CD4-positive, alpha-beta T cell (primary cell): Measurements from ENCODE around the gene E2F8. TPM values are rescaled to one million over a fixed set of nuclear protein-coding genes. Genes with fewer than 3 reads are reported as not detected.

ENCODE experiments used
- ATAC-seq: fragments of 200-7000 bp; cut with Tn5 transposase; one replicate; pipeline ENCODE4 v1.10.0; 2022; ENCODE audit warnings: mild to moderate bottlenecking; ENCODE audit not compliant: poor library complexity
- CTCF ChIA-PET: fragments of 350-600 bp; sonication (Branson Sonifier 250); formaldehyde crosslinking; loops from one replicate; lab custom pipeline; 2021; ENCODE audit warnings: antibody characterized with exemption, inconsistent platforms; lab: Charles Lee
- POLR2A ChIA-PET: fragments of 350-600 bp; sonication (Branson Sonifier 250); formaldehyde crosslinking; loops from one replicate; lab custom pipeline; 2021; ENCODE audit warnings: antibody characterized with exemption, inconsistent platforms; lab: Charles Lee
- DNase-seq, 14 experiments: peaks; one replicate each; pipeline ENCODE4 v3.0.0-alpha.2; 2013 to 2020; ENCODE audit warnings: mixed read lengths in 2 of 14
- H3K27ac ChIP-seq, 2 donors: one replicate each; pipeline versions ENCODE4 v1.5.1 to v1.7.0; 2013; ENCODE audit warnings: low read length in 2 of 2, low read depth in 1 of 2, mild to moderate bottlenecking in 1 of 2
- H3K27me3 ChIP-seq, 2 experiments: 1 replicate in 1 of 2; 2 replicates in 1 of 2; pipeline versions ENCODE4 v1.6.1 to v1.7.0; 2013; ENCODE audit warnings: low read length in 2 of 2, control low read depth in 1 of 2, mild to moderate bottlenecking in 1 of 2, moderate library complexity in 1 of 2; ENCODE audit not compliant: insufficient read depth in 2 of 2, control insufficient read depth in 1 of 2
- H3K36me3 ChIP-seq: one replicate; pipeline ENCODE4 v1.6.1; 2013; ENCODE audit warnings: low read length, control low read depth; ENCODE audit not compliant: insufficient read depth
- H3K4me1 ChIP-seq: one replicate; pipeline ENCODE4 v1.6.1; 2013; ENCODE audit warnings: low read length, control low read depth; ENCODE audit not compliant: insufficient read depth
- H3K4me3 ChIP-seq: one replicate; pipeline ENCODE4 v1.5.1; 2013; ENCODE audit warnings: mild to moderate bottlenecking, low read length, moderate library complexity
- H3K9me3 ChIP-seq, 2 experiments: 1 replicate in 1 of 2; 2 replicates in 1 of 2; pipeline versions ENCODE4 v1.6.1 to v1.7.0; 2013; ENCODE audit warnings: low read length in 2 of 2, mild to moderate bottlenecking in 2 of 2, control low read depth in 1 of 2, moderate library complexity in 1 of 2; ENCODE audit not compliant: control insufficient read depth in 1 of 2, insufficient read depth in 1 of 2
- H3K27ac Mint-ChIP-seq: one replicate; pipeline ENCODE4 v1.8.0; 2020; ENCODE audit warnings: mixed read lengths
- H3K27me3 Mint-ChIP-seq: one replicate; pipeline ENCODE4 v1.8.0; 2021; ENCODE audit warnings: mixed read lengths
- H3K36me3 Mint-ChIP-seq: one replicate; pipeline ENCODE4 v1.8.0; 2021; ENCODE audit warnings: low read depth, mixed read lengths
- H3K4me1 Mint-ChIP-seq: one replicate; pipeline ENCODE4 v1.8.0; 2021; ENCODE audit warnings: low read depth, mixed read lengths
- H3K4me3 Mint-ChIP-seq: one replicate; pipeline ENCODE4 v1.8.0; 2020; ENCODE audit warnings: mild to moderate bottlenecking, mixed read lengths
- H3K9me3 Mint-ChIP-seq: one replicate; pipeline ENCODE4 v1.8.0; 2020; ENCODE audit warnings: mixed read lengths
- CTCF ChIP-seq: fragments of 200-600 bp; IDR thresholded peaks from one replicate; pipeline ENCODE4 v1.8.0; 2022; ENCODE audit warnings: antibody characterized with exemption, mild to moderate bottlenecking
- intact Hi-C, 2 experiments: fragments of 100-400 bp; cut with DNase I in 1 of 2; cut with micrococcal nuclease in 1 of 2; formaldehyde crosslinking; loops; one replicate each; pipeline versions ENCODE4 v1.15.1 to v1.9.0; 2023 to 2025; cut with DNase I, micrococcal nuclease
- total RNA-seq, 174 experiments: library from RNA in 2 of 174; stranded (reverse) in 2 of 174; gene quantifications; one replicate each; pipeline ENCODE4 v1.2.3 and lab custom pipeline; 2021 to 2026

E2F8 gene
- total RNA-seq, 2 experiments from 2014 or later, result not detected

GRCh38 chr11:19199771-19200170 lies 41.0 kb downstream of the E2F8 start:
- Histone ChIP-seq H3K27me3 (no peaks in the 10 kb centered on the region), H3K9me3 (no peaks in the 10 kb centered on the region), H3K27ac (no peak overlapping the region), H3K4me3 (no peak overlapping the region), H3K4me1 (no peaks in the 10 kb centered on the region), H3K36me3 (no peaks in the 10 kb centered on the region)
- no peak for TF ChIP-seq CTCF
- Mint-ChIP-seq H3K9me3 (no peaks in the 10 kb centered on the region), H3K4me1 (no peaks in the 10 kb centered on the region), H3K36me3 (no peaks in the 10 kb centered on the region), H3K27ac (no peak overlapping the region), H3K4me3 (no peak overlapping the region), H3K27me3 (peaks cover 35% of the 10 kb centered on the region)
- DNase-seq (no peak), ATAC-seq (no peak)
- intact Hi-C loops, result no loop called here
- ChIA-PET POLR2A (no interaction called here), CTCF (no interaction called here)

- no peak overlapping the region for H3K27ac Mint-ChIP-seq
- Histone ChIP-seq H3K9me3 (no peaks in the 10 kb centered on the region), H3K4me1 (no peaks in the 10 kb centered on the region), H3K36me3 (no peaks in the 10 kb centered on the region), H3K27ac (no peak overlapping the region), H3K27me3 (no peaks in the 10 kb centered on the region), H3K4me3 (no peak overlapping the region)
- ATAC-seq (no peak), DNase-seq (no peak)
- intact Hi-C loops, result no loop called here
- no peak for TF ChIP-seq CTCF
- no peaks in the 10 kb centered on the region for H3K4me1 Mint-ChIP-seq
- H3K27me3 Mint-ChIP-seq, result peaks cover 35% of the 10 kb centered on the region
- no peaks in the 10 kb centered on the region for H3K9me3 Mint-ChIP-seq
- CTCF ChIA-PET, result no interaction called here
- no peaks in the 10 kb centered on the region for H3K36me3 Mint-ChIP-seq
- POLR2A ChIA-PET, result no interaction called here
- no peak overlapping the region for H3K4me3 Mint-ChIP-seq
Measured at GRCh38 chr11:19199048-19199447, 41.7 kb downstream of the E2F8 start.

GRCh38 chr11:19196432-19196831 lies 44.3 kb downstream of the E2F8 start:
- Histone ChIP-seq H3K4me1 (no peaks in the 10 kb centered on the region), H3K9me3 (no peaks in the 10 kb centered on the region), H3K36me3 (no peaks in the 10 kb centered on the region), H3K27ac (no peak overlapping the region), H3K4me3 (no peak overlapping the region), H3K27me3 (no peaks in the 10 kb centered on the region)
- H3K4me1 Mint-ChIP-seq, result no peaks in the 10 kb centered on the region
- H3K4me3 Mint-ChIP-seq, result no peak overlapping the region
- POLR2A ChIA-PET, result no interaction called here
- ATAC-seq, result no peak
- intact Hi-C loops, result no loop called here
- DNase-seq, result no peak
- peaks cover 23% of the 10 kb centered on the region for H3K27me3 Mint-ChIP-seq
- no peaks in the 10 kb centered on the region for H3K36me3 Mint-ChIP-seq
- no peak overlapping the region for H3K27ac Mint-ChIP-seq
- no peak for TF ChIP-seq CTCF
- CTCF ChIA-PET, result no interaction called here
- no peaks in the 10 kb centered on the region for H3K9me3 Mint-ChIP-seq
